Measurements from ENCODE around the gene KCNA2.

KCNA2 gene

GRCh38 chr1:110563089-110563488 lies 43.1 kb downstream of the KCNA2 start:
- no peak for DNase-seq

DNA sequence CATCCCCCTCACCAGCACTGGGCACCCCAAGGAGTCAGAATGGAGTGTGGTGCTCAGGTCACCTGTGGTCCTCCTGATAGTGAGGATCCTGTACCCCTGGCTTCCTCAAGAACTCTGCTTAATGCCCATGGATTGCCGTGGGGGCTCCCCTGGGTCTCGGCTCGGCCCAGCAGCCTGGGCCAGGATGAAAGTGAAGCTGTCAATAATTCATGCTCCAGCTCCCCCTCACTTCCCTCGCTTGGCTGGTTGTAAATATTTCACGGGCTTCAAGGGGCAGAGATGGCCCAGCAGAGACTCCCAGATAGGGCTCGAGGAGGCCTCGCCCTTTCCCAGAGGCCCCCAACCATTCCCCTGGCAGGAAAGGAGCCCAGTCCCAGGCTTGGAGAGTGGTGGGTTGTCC lies 44.6 kb downstream of the KCNA2 start:
- no peak for DNase-seq

- no peak for DNase-seq
Observed at GRCh38 chr1:110559157-110559556, 47.0 kb downstream of the KCNA2 start.

DNA sequence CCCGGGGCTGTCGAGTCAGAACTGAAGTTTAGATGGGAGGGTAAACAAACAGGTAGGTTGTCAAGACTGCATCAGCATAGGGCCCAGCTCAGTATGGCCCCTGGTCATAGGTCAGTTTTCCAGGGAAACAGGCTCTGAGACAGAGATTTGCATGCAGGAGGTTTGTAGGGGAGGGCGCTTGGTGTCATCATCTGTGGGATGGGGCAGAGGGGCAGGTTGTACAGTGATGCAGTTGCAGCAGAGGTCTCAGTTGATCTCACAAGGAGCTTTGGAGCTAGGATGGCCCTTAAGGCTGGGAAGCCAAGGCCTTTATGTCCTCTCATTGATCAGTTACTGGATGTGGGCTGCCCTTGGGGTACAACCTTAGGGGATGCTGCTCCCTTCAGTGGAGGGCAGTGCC lies 48.7 kb downstream of the KCNA2 start:
- no peak for DNase-seq

DNA sequence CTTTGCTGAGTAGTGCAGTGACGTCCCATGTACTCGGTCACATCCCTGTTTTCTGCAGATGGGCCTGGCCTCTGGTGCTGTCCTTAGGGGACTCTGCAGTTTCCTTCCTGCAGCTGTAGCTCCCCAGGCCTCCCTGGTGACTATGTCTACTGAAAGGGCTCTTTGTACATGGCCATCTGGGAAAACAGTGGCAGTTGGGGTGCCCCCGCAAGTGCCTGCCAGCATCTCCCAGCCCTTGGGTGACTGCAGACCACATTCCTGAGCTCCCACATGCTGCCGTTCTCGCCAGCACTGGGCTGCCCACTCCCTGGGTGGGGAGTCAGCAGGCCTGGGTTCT lies 49.7 kb downstream of the KCNA2 start:
- DNase-seq: no peak

DNA sequence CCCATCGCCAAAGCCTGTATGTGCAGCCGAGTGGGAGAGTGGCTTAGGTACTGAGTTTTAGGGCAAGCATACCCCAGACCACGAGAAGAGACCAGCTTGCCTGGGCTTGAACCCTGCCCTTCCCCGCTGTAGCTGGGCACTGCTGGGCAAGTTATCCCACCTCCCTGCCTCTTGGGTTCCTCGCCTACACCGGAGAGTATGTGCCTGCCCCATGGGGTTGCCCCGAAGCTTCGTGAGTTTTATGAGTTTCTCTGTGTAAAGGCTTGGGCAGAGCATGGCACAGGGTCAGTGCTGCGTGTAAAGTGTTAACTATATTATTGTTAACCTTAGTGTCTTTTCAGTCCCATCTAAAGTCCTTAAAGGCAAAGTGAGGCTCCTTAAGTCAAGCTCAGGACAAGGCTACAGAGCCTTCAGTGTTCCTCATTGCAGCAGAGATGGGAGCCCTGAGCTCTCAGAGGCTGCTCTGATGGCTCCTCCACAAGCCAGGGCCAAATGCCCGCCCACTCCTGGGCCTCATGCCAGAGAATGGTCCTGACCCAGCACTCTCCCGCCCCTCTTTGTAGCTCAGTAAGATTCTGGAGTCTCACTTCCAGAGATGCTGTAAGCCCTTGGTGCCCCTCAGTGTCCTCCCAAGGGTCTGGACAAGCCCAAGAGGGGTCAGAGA lies 50.2 kb downstream of the KCNA2 start:
- DNase-seq: no peak

- DNase-seq: peak; percentile 37
Observed at GRCh38 chr1:110554871-110555801, 51.0 kb downstream of the KCNA2 start.

DNA sequence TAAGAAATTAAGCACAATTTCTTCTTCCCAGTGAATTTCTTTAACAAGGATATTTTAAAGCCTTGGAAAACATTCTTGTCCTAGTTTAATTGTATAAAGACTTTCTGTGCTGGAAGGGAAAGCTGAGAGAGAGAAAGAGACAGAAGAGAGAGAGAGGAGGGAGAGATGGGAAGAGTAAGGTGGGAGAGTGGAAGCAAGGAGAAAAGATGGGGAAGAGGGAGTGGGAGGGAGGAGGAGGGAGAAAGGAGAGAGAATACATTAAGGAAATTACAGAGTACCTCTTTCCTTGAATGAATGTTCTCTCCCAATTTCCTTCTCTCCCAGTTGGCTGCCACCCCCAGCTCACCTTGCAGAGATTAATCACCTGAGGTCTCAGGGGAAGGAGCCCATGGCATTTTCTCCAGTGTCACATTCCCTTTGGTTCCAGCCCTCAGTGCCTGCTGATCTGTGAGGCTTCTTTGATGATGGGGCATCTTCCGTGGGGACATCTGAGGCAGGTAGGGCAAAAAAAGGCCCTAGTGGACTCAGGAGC lies 54.8 kb downstream of the KCNA2 start:
- no peak for DNase-seq

DNA sequence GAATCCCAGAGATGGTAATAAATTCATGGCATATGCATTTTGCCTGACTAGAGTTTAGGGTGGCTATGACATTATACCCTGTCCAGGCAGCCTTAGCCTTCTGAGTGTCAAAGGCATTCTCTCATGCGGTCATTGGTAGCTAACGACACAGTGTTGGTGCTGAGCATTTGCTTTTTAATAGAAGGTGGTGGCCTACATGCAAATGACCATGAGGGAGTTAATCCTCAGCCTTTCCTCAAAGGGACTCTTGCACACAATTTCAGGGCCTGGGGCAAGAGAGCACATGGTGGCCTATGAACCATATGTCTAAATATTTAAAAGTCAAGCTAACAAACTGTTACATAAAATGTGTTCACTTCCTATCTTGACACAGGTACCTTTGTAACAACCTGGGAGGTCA lies 56.3 kb downstream of the KCNA2 start:
- DNase-seq: no peak

DNA sequence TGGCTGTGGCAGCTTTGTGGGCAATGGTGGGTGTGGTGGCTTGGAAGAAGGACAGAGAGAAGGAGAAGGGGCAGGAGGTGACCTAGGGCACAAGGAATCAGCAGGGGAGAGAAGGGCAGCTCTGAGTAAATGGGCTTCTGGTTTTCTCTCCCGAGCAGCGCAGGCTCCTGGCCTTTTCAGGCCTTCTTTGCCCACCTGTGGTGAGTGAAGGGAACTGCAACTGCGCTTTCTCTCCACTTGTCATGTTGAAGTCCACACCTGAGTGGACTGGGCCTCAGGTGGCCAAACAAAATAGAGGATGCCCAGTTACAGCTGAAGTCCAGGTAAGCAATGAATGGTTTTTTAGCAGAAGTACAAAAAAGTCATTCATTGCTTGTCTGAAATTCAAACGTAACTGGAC lies 57.8 kb downstream of the KCNA2 start:
- no peak for DNase-seq

DNA sequence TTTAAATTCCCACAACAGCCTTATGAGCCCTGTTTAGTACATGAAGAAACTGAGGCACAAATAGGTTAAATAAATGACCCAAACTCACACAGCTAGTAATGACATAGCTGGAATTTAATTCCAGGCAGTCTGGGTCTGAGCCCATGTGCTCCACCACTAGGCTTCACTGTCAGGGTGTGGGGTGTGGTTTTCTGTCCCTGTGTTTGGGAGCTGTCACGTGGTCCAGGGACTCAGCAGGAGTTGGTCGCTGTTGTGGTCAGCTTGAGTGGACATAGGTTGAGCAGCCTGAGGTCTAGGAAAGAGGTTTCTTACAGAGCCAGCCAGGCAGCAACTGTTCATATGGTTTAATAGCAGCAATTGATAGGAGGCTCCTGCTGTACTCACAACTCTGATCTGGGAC lies 59.1 kb downstream of the KCNA2 start:
- DNase-seq: no peak

DNA sequence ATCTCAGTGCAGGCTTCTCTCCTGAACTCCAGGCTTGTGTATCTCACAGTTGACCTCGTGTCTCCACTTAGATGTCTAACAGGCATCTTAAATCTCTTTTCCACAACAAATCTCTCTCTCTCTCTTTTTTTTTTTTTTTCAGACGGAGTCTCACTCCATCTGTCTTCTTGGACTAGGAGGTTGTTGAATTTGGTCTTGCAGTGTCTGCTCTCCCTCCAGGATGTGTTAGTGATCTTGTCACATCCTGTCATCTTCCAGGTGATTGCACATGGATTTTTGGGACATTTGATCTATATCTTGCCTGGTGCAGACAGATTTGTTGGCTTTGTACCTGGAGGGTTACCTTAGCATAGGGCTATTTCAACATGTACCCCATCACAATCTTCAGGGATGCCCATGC lies 60.7 kb downstream of the KCNA2 start:
- DNase-seq: no peak

- DNase-seq: no peak
Observed at GRCh38 chr1:110544753-110545152, 61.4 kb downstream of the KCNA2 start.

Measured in T-helper 9 cell (primary cell).